Cardiac muscle cell (in vitro differentiated cells and primary cell): ENCODE data around the gene RAP2C. TPM values are rescaled to one million over a fixed set of nuclear protein-coding genes. Genes with fewer than 3 reads are reported as not detected.

ENCODE experiments used
- DNase-seq, 2 donors: peaks; one replicate each; pipeline versions ENCODE4 v3.0.0 to v3.0.0-alpha.2; 2010 to 2017; ENCODE audit warnings: low read depth in 1 of 2, low spot score in 1 of 2
- H3K27ac ChIP-seq: fragments of 200-600 bp; sonication (generic); 2 replicates; pipeline ENCODE4 v1.5.1; 2016
- H3K27me3 ChIP-seq: fragments of 200-600 bp; sonication (generic); 2 replicates; pipeline ENCODE4 v1.6.0; 2016; ENCODE audit warnings: control low read depth
- H3K36me3 ChIP-seq: fragments of 200-600 bp; sonication (generic); 2 replicates; pipeline ENCODE4 v1.5.1; 2016; ENCODE audit warnings: control low read depth
- H3K4me1 ChIP-seq: fragments of 200-600 bp; sonication (generic); 2 replicates; pipeline ENCODE4 v1.8.1; 2017; ENCODE audit warnings: low read depth, mild to moderate bottlenecking, mixed run types
- H3K4me3 ChIP-seq: fragments of 200-600 bp; sonication (generic); 2 replicates; pipeline ENCODE4 v1.5.1; 2016; ENCODE audit warnings: mild to moderate bottlenecking
- H3K9me3 ChIP-seq: fragments of 200-600 bp; sonication (generic); 2 replicates; pipeline ENCODE4 v1.5.1; 2017; ENCODE audit warnings: low read depth, mild to moderate bottlenecking, control low read depth
- CTCF ChIP-seq: IDR thresholded peaks from 2 replicates; pipeline ENCODE4 v1.5.1; 2012; ENCODE audit warnings: low read depth, mild to moderate bottlenecking, low read length
- polyA plus RNA-seq: library from polyadenylated mRNA; unstranded; fragments of >200 nt; fragmentation: Nextera tagmentation; extraction: Ambion mirVana; gene quantifications from 2 replicates; pipeline ENCODE4 v1.2.1, GENCODE V29; 2016
- total RNA-seq: library from RNA; depleted of rRNA; stranded (reverse); fragments of >200 nt; gene quantifications from 2 replicates; pipeline ENCODE4 v1.2.3, GENCODE V29; 2016

Gene RAP2C
- total RNA-seq = 25.3 and 32.6 TPM in 2 replicates
- 28.7 and 32.8 TPM in 2 replicates for polyA plus RNA-seq

DNA sequence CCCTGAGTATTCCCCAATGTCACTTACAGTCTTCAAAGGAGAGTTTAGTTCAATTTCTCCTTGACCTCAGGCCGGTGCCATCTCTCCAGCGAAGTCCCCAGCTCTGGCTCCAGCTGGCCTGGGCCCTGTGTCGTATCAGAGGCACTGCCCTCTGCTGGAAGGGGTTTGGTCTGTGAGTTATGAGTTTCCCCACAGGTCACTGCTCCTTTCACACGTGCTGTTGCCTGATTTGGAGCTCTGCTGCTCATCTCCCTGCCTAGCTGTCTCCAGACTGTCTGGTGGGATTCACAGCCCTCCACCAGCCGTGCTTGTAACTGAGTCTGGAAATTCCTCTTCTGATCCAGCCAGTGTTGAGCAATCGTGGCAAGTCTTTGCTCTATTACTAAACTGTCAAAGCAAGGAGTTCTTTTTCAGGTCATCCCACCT is at the start of gene RAP2C:
RAP2C (minus strand) TSS at position 105 of the 426 bp plus-strand sequence. CDS start 2,179 bp downstream, outside the sequence.
- Histone ChIP-seq H3K36me3 (no peaks in the 10 kb centered on the region), H3K27ac (peak within 1 kb of the TSS; percentile 99), H3K4me1 (peaks cover 32% of the 10 kb centered on the region), H3K4me3 (peak within 1 kb of the TSS; percentile 92), H3K27me3 (no peaks in the 10 kb centered on the region), H3K9me3 (no peaks in the 10 kb centered on the region)
- peak; percentile 64 to 92 for DNase-seq
- peak; percentile 60 for TF ChIP-seq CTCF

DNA sequence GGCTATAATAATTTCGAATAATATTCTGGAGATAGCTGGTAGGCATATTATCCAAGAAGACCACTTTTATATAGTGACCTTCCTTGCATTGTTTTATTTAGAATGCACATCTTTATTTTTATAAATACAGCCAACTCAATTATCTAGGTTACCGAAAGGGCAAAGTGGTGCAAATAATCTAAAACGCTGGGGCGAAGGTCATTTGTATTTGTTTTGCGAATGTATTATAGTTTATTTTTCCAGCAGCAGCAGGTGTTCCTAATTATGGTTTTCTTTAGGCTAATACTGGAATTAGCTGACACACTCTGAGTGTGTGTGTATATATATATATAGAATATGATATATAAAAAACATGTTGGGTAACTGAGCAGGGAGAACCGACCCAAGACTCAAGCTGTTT is 48.1 kb upstream of the RAP2C start:
- no peaks in the 10 kb centered on the region for H3K9me3 ChIP-seq
- H3K27me3 ChIP-seq = no peaks in the 10 kb centered on the region
- no peak for DNase-seq
- H3K4me3 ChIP-seq = no peak overlapping the region
- H3K4me1 ChIP-seq = no peaks in the 10 kb centered on the region
- no peak for TF ChIP-seq CTCF
- no peaks in the 10 kb centered on the region for H3K36me3 ChIP-seq
- no peak overlapping the region for H3K27ac ChIP-seq

DNA sequence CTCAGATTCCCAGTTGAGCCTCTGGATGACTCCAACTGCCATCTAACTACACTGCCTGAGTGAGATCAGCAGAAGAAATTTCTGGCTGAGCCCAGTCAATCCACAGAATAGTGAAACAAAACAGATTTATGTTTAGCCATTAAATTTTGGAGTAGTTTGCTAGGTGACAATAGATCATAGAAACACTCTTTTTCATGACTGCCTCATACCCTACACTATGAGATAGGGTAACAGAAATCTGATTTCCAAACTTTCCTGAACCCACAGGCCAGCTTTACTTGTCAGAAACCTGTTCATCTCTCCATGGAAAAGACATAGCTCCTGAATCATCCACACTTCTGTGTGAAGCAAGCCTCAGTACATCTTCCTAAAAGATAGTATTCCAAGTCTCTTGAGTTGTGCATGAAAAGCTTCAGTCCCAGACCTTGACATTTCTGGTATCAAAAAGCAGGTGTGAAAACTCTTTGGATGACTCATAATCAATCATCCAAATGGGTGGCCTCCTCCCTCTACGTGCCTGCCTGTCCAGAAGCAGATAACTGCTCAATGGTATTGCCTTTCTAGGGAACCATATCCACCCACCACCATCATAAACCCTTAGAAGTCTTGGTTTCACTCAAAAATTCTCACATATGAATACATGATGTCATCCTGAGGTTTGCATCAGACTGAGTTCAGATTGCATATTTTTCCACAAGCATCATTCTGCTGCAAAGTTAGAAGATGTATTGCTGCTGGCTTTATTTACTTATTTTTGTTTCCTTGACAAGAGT is 47.5 kb upstream of the RAP2C start:
- Histone ChIP-seq H3K36me3 (no peaks in the 10 kb centered on the region), H3K27me3 (no peaks in the 10 kb centered on the region), H3K9me3 (no peaks in the 10 kb centered on the region), H3K4me3 (no peak overlapping the region), H3K4me1 (no peaks in the 10 kb centered on the region), H3K27ac (no peak overlapping the region)
- peak in 1 of 2 donors; percentile 34 for DNase-seq
- TF ChIP-seq CTCF = no peak

DNA sequence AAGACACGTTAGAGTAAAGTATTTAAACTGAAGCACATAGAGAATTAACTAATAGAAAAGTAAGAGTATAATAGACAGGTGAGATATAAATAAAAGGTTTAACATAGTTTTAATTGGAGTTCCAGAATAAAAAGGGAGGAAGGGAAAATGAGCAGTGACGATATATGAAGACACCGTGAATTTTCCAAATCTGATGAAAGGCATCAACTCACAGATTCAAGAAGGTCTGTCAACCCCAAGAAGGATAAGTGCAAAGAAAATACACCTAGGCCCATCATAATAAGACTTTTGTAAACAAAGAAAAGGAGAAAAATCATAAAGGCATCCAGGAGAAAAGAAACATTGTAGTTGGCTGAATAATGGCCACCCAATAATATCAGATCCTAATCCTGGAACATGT is 43.9 kb upstream of the RAP2C start:
- Histone ChIP-seq H3K27me3 (no peaks in the 10 kb centered on the region), H3K27ac (no peak overlapping the region), H3K9me3 (no peaks in the 10 kb centered on the region), H3K4me1 (no peaks in the 10 kb centered on the region), H3K36me3 (no peaks in the 10 kb centered on the region), H3K4me3 (no peak overlapping the region)
- no peak for DNase-seq
- TF ChIP-seq CTCF = no peak

DNA sequence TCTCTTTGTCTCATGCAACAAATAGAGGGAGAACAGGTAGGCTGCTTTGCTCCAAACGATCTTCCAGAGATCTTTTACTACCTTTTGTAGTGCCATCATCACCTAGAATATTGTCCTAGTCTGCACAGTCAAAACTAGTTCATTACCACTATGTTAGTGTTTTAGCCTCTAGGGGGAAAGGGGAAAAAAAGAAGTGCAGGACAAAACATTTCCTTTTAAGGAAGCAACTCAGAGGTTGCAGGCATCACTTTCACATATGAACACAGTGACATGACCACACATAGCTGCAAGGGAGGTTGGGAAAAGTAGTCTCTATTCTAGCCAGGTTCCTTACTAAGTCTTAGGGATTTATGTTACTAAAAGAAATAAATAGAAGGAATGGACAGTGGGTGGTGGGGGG is 39.3 kb upstream of the RAP2C start:
- DNase-seq = no peak
- Histone ChIP-seq H3K4me1 (no peaks in the 10 kb centered on the region), H3K36me3 (no peaks in the 10 kb centered on the region), H3K4me3 (no peak overlapping the region), H3K27ac (no peak overlapping the region), H3K27me3 (no peaks in the 10 kb centered on the region), H3K9me3 (no peaks in the 10 kb centered on the region)
- no peak for TF ChIP-seq CTCF
